Measurements from ENCODE around the gene GCSAML.

Gene GCSAML

GRCh38 chr1:247536340-247536739, 12.6 kb upstream of the GCSAML start, which contains the start of gene OR2C3:
Gene OR2C3 (minus strand): TSS chr1:247536440. CDS start chr1:247532511, 3,929 bp downstream.
- no peak within 1 kb of the TSS for H3K4me3 ChIP-seq (ENCODE audit: low read depth, low read length)
- H3K27me3 ChIP-seq (ENCODE audit: control insufficient read depth, insufficient read depth, low read length), result no peaks in the 10 kb centered on the region
- TF ChIP-seq CTCF (IDR thresholded peaks at IDR 0.05), result no peak
- no peak within 1 kb of the TSS for H3K4me2 ChIP-seq (ENCODE audit: low read length)
- H2AFZ ChIP-seq, result no peak within 1 kb of the TSS
- H3K9ac ChIP-seq, result no peak within 1 kb of the TSS
- H3K4me1 ChIP-seq, result no peaks in the 10 kb centered on the region
- H3K36me3 ChIP-seq (ENCODE audit: control insufficient read depth, insufficient read depth, low read length), result no peaks in the 10 kb centered on the region
- H3K79me2 ChIP-seq, result no peaks in the 10 kb centered on the region
- H3K9me3 ChIP-seq (ENCODE audit: control insufficient read depth, low read length), result no peaks in the 10 kb centered on the region
- no peak within 1 kb of the TSS for H3K27ac ChIP-seq

- Histone ChIP-seq H3K79me2 (no peaks in the 10 kb centered on the region), H3K27ac (no peak overlapping the region), H3K4me3 (ENCODE audit: low read depth, low read length) (no peak overlapping the region), H3K9me3 (ENCODE audit: control insufficient read depth, low read length) (no peaks in the 10 kb centered on the region), H3K4me2 (ENCODE audit: low read length) (no peak overlapping the region), H2AFZ (no peak overlapping the region), H3K4me1 (no peaks in the 10 kb centered on the region), H3K9ac (no peak overlapping the region), H3K36me3 (ENCODE audit: control insufficient read depth, insufficient read depth, low read length) (no peaks in the 10 kb centered on the region), H3K27me3 (ENCODE audit: control insufficient read depth, insufficient read depth, low read length) (no peaks in the 10 kb centered on the region)
- TF ChIP-seq CTCF (IDR thresholded peaks at IDR 0.05), result no peak
Measured at GRCh38 chr1:247538561-247538960, 10.4 kb upstream of the GCSAML start.

GRCh38 chr1:247539215-247539614, 9.7 kb upstream of the GCSAML start:
- Histone ChIP-seq H3K4me1 (no peaks in the 10 kb centered on the region), H3K27ac (no peak overlapping the region), H3K4me3 (ENCODE audit: low read depth, low read length) (no peak overlapping the region), H2AFZ (no peak overlapping the region), H3K9ac (no peak overlapping the region), H3K27me3 (ENCODE audit: control insufficient read depth, insufficient read depth, low read length) (no peaks in the 10 kb centered on the region), H3K9me3 (ENCODE audit: control insufficient read depth, low read length) (no peaks in the 10 kb centered on the region), H3K79me2 (no peaks in the 10 kb centered on the region), H3K4me2 (ENCODE audit: low read length) (no peak overlapping the region), H3K36me3 (ENCODE audit: control insufficient read depth, insufficient read depth, low read length) (no peaks in the 10 kb centered on the region)
- TF ChIP-seq CTCF (IDR thresholded peaks at IDR 0.05), result no peak

GRCh38 chr1:247540581-247540980, 8.4 kb upstream of the GCSAML start:
- H3K27ac ChIP-seq, result no peak overlapping the region
- H3K27me3 ChIP-seq (ENCODE audit: control insufficient read depth, insufficient read depth, low read length), result no peaks in the 10 kb centered on the region
- no peaks in the 10 kb centered on the region for H3K79me2 ChIP-seq
- no peaks in the 10 kb centered on the region for H3K9me3 ChIP-seq (ENCODE audit: control insufficient read depth, low read length)
- H2AFZ ChIP-seq, result no peak overlapping the region
- no peak overlapping the region for H3K4me3 ChIP-seq (ENCODE audit: low read depth, low read length)
- H3K9ac ChIP-seq, result no peak overlapping the region
- no peaks in the 10 kb centered on the region for H3K4me1 ChIP-seq
- H3K36me3 ChIP-seq (ENCODE audit: control insufficient read depth, insufficient read depth, low read length), result no peaks in the 10 kb centered on the region
- H3K4me2 ChIP-seq (ENCODE audit: low read length), result no peak overlapping the region
- TF ChIP-seq CTCF (IDR thresholded peaks at IDR 0.05), result no peak

- no peak overlapping the region for H3K4me3 ChIP-seq (ENCODE audit: low read depth, low read length)
- no peak for TF ChIP-seq CTCF (IDR thresholded peaks at IDR 0.05)
- H3K36me3 ChIP-seq (ENCODE audit: control insufficient read depth, insufficient read depth, low read length), result no peaks in the 10 kb centered on the region
- no peak overlapping the region for H3K27ac ChIP-seq
- no peak overlapping the region for H3K9ac ChIP-seq
- H2AFZ ChIP-seq, result no peak overlapping the region
- H3K27me3 ChIP-seq (ENCODE audit: control insufficient read depth, insufficient read depth, low read length), result no peaks in the 10 kb centered on the region
- H3K4me1 ChIP-seq, result no peaks in the 10 kb centered on the region
- no peak overlapping the region for H3K4me2 ChIP-seq (ENCODE audit: low read length)
- H3K9me3 ChIP-seq (ENCODE audit: control insufficient read depth, low read length), result no peaks in the 10 kb centered on the region
- no peaks in the 10 kb centered on the region for H3K79me2 ChIP-seq
Measured at GRCh38 chr1:247542811-247543210, 6.1 kb upstream of the GCSAML start.

All from parathyroid adenoma (tissue), 2 donors.